ENCODE data around the gene PWWP2A. TPM values are rescaled to one million over a fixed set of nuclear protein-coding genes. Genes with fewer than 3 reads are reported as not detected.
A peak's percentile ranks its signal among the peaks of the same experiment; 100 is the strongest.

The PWWP2A gene
- 49.2 TPM for total RNA-seq (ENCODE audit: unreplicated experiment)
- long read RNA-seq, transcript PWWP2A-201 (2 exons, 3,346 nt): major isoform, 8 of 12 reads
- long read RNA-seq, partial matches to known transcripts: 0 of 12 reads
- long read RNA-seq, other reads (novel, unspliced or antisense): 2 of 12 reads

GRCh38 chr5:160119142-160119904 is at the start of gene PWWP2A:
TSS of gene PWWP2A (minus strand) at chr5:160119450. CDS start at chr5:160119388, 62 bp downstream.
- Mint-ChIP-seq H3K36me3 (ENCODE audit: low read depth, unreplicated experiment) (peaks cover 11% of the 10 kb centered on the region), H3K4me1 (ENCODE audit: unreplicated experiment) (peaks cover 11% of the 10 kb centered on the region), H3K27me3 (ENCODE audit: unreplicated experiment) (peaks cover 5% of the 10 kb centered on the region), H3K9me3 (ENCODE audit: unreplicated experiment) (no peaks in the 10 kb centered on the region), H3K4me3 (ENCODE audit: unreplicated experiment) (peak within 1 kb of the TSS; percentile 98), H3K27ac (ENCODE audit: unreplicated experiment) (peak within 1 kb of the TSS; percentile 77)
- TF ChIP-seq CTCF (IDR thresholded peaks at IDR 0.05; ENCODE audit: unreplicated experiment): no peak
- DNase-seq (ENCODE audit: low spot score): peak; percentile 93

GRCh38 chr5:160167624-160168165 is 48.4 kb upstream of the PWWP2A start:
- Mint-ChIP-seq H3K4me3 (ENCODE audit: unreplicated experiment) (no peak overlapping the region), H3K4me1 (ENCODE audit: unreplicated experiment) (peaks cover 29% of the 10 kb centered on the region)
- no peak for DNase-seq (ENCODE audit: low spot score)

GRCh38 chr5:160166973-160167623 is 47.8 kb upstream of the PWWP2A start:
- Mint-ChIP-seq H3K27ac (ENCODE audit: unreplicated experiment) (peak overlapping the region; percentile 44), H3K9me3 (ENCODE audit: unreplicated experiment) (no peaks in the 10 kb centered on the region), H3K27me3 (ENCODE audit: unreplicated experiment) (peaks cover 2% of the 10 kb centered on the region), H3K4me3 (ENCODE audit: unreplicated experiment) (no peak overlapping the region), H3K36me3 (ENCODE audit: low read depth, unreplicated experiment) (no peaks in the 10 kb centered on the region), H3K4me1 (ENCODE audit: unreplicated experiment) (peaks cover 32% of the 10 kb centered on the region)
- DNase-seq (ENCODE audit: low spot score): no peak
- no peak for TF ChIP-seq CTCF (IDR thresholded peaks at IDR 0.05; ENCODE audit: unreplicated experiment)

More at GRCh38 chr5:160167624-160168165, 48.4 kb upstream of the PWWP2A start:
- H3K36me3 Mint-ChIP-seq (ENCODE audit: low read depth, unreplicated experiment): no peaks in the 10 kb centered on the region
- H3K27me3 Mint-ChIP-seq (ENCODE audit: unreplicated experiment): peaks cover 2% of the 10 kb centered on the region
- no peaks in the 10 kb centered on the region for H3K9me3 Mint-ChIP-seq (ENCODE audit: unreplicated experiment)
- TF ChIP-seq CTCF (IDR thresholded peaks at IDR 0.05; ENCODE audit: unreplicated experiment): no peak
- no peak overlapping the region for H3K27ac Mint-ChIP-seq (ENCODE audit: unreplicated experiment)

- no peak for TF ChIP-seq CTCF (IDR thresholded peaks at IDR 0.05; ENCODE audit: unreplicated experiment)
- no peaks in the 10 kb centered on the region for H3K9me3 Mint-ChIP-seq (ENCODE audit: unreplicated experiment)
- no peak for DNase-seq (ENCODE audit: low spot score)
- H3K36me3 Mint-ChIP-seq (ENCODE audit: low read depth, unreplicated experiment): no peaks in the 10 kb centered on the region
- peaks cover 39% of the 10 kb centered on the region for H3K4me1 Mint-ChIP-seq (ENCODE audit: unreplicated experiment)
- no peak overlapping the region for H3K27ac Mint-ChIP-seq (ENCODE audit: unreplicated experiment)
- peaks cover 2% of the 10 kb centered on the region for H3K27me3 Mint-ChIP-seq (ENCODE audit: unreplicated experiment)
- no peak overlapping the region for H3K4me3 Mint-ChIP-seq (ENCODE audit: unreplicated experiment)
Observed at GRCh38 chr5:160166069-160166972, 47.1 kb upstream of the PWWP2A start.

All from endothelial cell (in vitro differentiated cells).